A549 (cell line): ENCODE data around the gene COL16A1.

Source experiments
- CEBPB ChIP-seq, 2 experiments: fragments of >200 bp in 1 of 2; sonication (Bioruptor Twin) in 1 of 2; formaldehyde crosslinking in 1 of 2; IDR thresholded peaks; 2 replicates each; pipeline ENCODE4 v1.6.1; 2012 to 2016
- CTCF ChIP-seq: fragments of >200 bp; sonication (Bioruptor Twin); formaldehyde crosslinking; IDR thresholded peaks from 3 replicates; pipeline ENCODE4 v1.5.1; 2016
- HDAC2 ChIP-seq: fragments of 200-600 bp; sonication (generic); IDR thresholded peaks from 2 replicates; pipeline ENCODE4 v1.6.1; 2016
- MAFK ChIP-seq: fragments of 450-650 bp; IDR thresholded peaks from 2 replicates; pipeline ENCODE4 v1.6.1; 2014; ENCODE audit not compliant: partially characterized antibody
- NFE2L2 ChIP-seq: fragments of 150-350 bp; conservative IDR thresholded peaks from 2 replicates; pipeline ENCODE4 v1.6.1; 2014; ENCODE audit warnings: low read length
- PBX3 ChIP-seq: IDR thresholded peaks from 2 replicates; pipeline ENCODE4 v1.6.1; 2012
- RAD21 ChIP-seq, 2 experiments: fragments of >200 bp in 1 of 2; sonication (Bioruptor Twin) in 1 of 2; formaldehyde crosslinking in 1 of 2; IDR thresholded peaks in 1 of 2; conservative IDR thresholded peaks in 1 of 2; 2 replicates in 1 of 2; 3 replicates in 1 of 2; pipeline ENCODE4 v1.6.1; 2012 to 2018; ENCODE audit warnings: inconsistent platforms in 1 of 2
- RNF2 ChIP-seq: fragments of 200-600 bp; sonication (generic); IDR thresholded peaks from 2 replicates; pipeline ENCODE4 v1.6.1; 2016; ENCODE audit warnings: low read depth, mild to moderate bottlenecking, antibody characterized with exemption, moderate library complexity, borderline replicate concordance
- SMC3 ChIP-seq: fragments of >200 bp; sonication (Bioruptor Twin); formaldehyde crosslinking; IDR thresholded peaks from 3 replicates; pipeline ENCODE4 v1.6.1; 2018; ENCODE audit warnings: inconsistent platforms

- TF ChIP-seq PBX3 (no peak), CTCF (no peak), RNF2 (no peak), RAD21 (conservative IDR thresholded peaks at IDR 0.05 in 1 of 2, IDR thresholded peaks at IDR 0.05 in 1 of 2) (no peak), SMC3 (no peak), NFE2L2 (no peak), HDAC2 (no peak), CEBPB (IDR thresholded peaks at IDR 0.05) (no peak), MAFK (no peak)
Measured at GRCh38 chr1:31712068-31712467, 8.3 kb upstream of the COL16A1 start.
